Stimulated activated CD8-positive, alpha-beta memory T cell treated with anti-CD3 and anti-CD28 coated beads, Interleukin-15, amount 100 ng/mL, for 24 hours (primary cell): ENCODE measurements around the gene NAGK.

Experiments used
- DNase-seq: peaks from one replicate; pipeline ENCODE4 v3.0.0-alpha.2; 2020; ENCODE audit warnings: low read depth

The NAGK gene

GRCh38 chr2:71108091-71108490 lies 39.6 kb downstream of the NAGK start:
- no peak for DNase-seq

- DNase-seq = no peak
These were observed 45.4 kb downstream of the NAGK start for GRCh38 chr2:71113843-71114242.

GRCh38 chr2:71117063-71117462 lies 48.6 kb downstream of the NAGK start:
- no peak for DNase-seq

GRCh38 chr2:71120195-71120594 lies 51.7 kb downstream of the NAGK start:
- no peak for DNase-seq

- no peak for DNase-seq
These were observed 53.0 kb downstream of the NAGK start for GRCh38 chr2:71121479-71121878.

GRCh38 chr2:71122387-71123298 lies 54.2 kb downstream of the NAGK start:
- DNase-seq = no peak

GRCh38 chr2:71125506-71126294 lies 57.3 kb downstream of the NAGK start:
- no peak for DNase-seq

GRCh38 chr2:71126957-71127356 lies 58.5 kb downstream of the NAGK start:
- no peak for DNase-seq
